ENCODE data around the gene PRKG1. TPM values are rescaled to one million over a fixed set of nuclear protein-coding genes. Genes with fewer than 3 reads are reported as not detected.

PRKG1 gene
- total RNA-seq, 2 donors from 2014 or later = 8.1 to 16.6 TPM

DNA sequence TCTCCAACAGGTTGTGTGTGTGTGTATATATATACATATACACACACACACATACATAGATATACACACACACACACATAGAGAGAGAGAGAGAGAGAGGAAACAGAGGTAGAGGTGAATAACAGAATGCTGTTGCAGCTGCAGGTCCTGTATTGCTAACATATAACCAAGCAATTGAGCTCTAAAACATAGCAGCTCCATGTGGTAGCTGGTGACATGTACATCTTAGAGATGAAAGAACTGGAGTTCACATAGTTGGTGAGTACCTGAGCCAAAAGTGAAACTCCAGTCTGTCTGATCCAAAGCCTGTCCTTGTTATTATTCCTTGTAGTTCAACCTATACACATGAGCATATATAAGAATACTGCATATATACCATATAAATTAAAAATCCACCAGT, 778.0 kb downstream of the PRKG1 start:
- Histone ChIP-seq H3K36me3 (no peaks in the 10 kb centered on the region), H3K27me3 (no peaks in the 10 kb centered on the region), H3K4me1 (no peaks in the 10 kb centered on the region), H3K27ac (no peak overlapping the region), H3K9ac (ENCODE audit: low read depth in 2 of 2, low read length in 2 of 2) (no peak overlapping the region), H3K9me3 (no peaks in the 10 kb centered on the region), H3K4me3 (no peak overlapping the region)
- no peak for DNase-seq
- intact Hi-C loops (cut with DNase I) = no loop called here
- TF ChIP-seq, protein P1, sequence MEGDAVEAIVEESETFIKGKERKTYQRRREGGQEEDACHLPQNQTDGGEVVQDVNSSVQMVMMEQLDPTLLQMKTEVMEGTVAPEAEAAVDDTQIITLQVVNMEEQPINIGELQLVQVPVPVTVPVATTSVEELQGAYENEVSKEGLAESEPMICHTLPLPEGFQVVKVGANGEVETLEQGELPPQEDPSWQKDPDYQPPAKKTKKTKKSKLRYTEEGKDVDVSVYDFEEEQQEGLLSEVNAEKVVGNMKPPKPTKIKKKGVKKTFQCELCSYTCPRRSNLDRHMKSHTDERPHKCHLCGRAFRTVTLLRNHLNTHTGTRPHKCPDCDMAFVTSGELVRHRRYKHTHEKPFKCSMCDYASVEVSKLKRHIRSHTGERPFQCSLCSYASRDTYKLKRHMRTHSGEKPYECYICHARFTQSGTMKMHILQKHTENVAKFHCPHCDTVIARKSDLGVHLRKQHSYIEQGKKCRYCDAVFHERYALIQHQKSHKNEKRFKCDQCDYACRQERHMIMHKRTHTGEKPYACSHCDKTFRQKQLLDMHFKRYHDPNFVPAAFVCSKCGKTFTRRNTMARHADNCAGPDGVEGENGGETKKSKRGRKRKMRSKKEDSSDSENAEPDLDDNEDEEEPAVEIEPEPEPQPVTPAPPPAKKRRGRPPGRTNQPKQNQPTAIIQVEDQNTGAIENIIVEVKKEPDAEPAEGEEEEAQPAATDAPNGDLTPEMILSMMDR (IDR thresholded peaks at IDR 0.05) = no peak

DNA sequence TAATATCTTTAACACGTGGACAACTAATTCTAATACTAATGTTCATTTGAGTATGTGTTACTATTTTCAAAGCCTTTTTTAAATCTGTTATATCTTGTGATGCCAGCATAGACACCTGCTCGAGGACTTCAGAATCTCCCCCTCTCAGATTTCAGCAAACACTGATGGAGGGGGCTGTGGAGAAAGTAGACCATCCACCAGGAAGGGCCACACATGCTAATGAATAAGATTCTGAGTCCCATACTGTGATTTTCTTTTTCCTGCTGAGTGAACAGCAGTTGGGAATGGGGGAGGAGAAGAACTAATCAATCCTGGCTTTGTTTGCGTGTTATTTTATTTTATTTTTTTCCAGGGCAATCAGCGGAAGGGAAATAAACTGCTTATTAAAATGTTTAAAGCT, 783.0 kb downstream of the PRKG1 start:
- intact Hi-C loops (cut with DNase I) = no loop called here
- Histone ChIP-seq H3K4me3 (no peak overlapping the region), H3K27me3 (no peaks in the 10 kb centered on the region), H3K27ac (no peak overlapping the region), H3K36me3 (no peaks in the 10 kb centered on the region), H3K4me1 (no peaks in the 10 kb centered on the region), H3K9ac (ENCODE audit: low read depth in 2 of 2, low read length in 2 of 2) (no peak overlapping the region), H3K9me3 (no peaks in the 10 kb centered on the region)
- no peak for DNase-seq
- TF ChIP-seq, protein P1 (IDR thresholded peaks at IDR 0.05) = no peak

DNA sequence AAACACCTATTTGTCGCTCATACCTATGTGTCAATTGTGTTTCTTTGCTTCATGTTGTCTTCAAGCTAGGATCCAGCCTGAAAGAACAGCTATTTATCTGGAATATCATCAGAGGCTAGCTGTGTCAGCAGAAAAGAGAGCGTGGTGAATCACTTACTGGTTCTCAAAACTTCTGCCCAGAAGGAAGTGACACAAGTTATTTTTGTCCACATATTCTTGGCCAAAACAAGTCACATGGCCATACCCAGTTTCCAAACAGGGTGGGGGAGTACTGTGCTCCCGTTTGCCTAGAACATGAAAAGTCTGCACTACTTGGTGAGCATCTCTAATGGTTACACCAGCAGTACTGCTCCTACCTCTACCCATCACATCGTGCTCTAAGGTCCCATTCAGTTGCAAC, 786.0 kb downstream of the PRKG1 start:
- TF ChIP-seq, protein P1 (IDR thresholded peaks at IDR 0.05) = no peak

DNA sequence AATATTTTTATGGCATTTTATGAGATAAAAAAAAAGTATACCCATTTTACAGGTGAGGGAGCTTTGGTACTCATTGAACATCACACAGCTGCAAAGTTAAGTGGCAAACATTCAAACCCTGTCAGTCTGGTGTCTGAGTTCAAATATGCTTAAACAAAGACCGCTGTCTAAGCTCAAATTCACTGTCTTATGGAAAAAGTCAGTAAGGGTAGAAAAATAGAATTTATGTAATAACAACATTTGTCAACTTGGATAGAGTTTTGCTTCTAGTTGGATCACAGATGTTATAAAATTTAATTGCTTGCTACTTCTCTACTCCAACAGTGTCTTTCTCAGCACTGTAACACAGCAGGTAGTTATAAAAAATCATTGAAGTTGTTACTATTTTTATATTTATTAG, 786.8 kb downstream of the PRKG1 start:
- Histone ChIP-seq H3K36me3 (no peaks in the 10 kb centered on the region), H3K9ac (ENCODE audit: low read depth in 2 of 2, low read length in 2 of 2) (no peak overlapping the region), H3K9me3 (no peaks in the 10 kb centered on the region), H3K4me1 (no peaks in the 10 kb centered on the region), H3K4me3 (no peak overlapping the region), H3K27ac (no peak overlapping the region), H3K27me3 (no peaks in the 10 kb centered on the region)
- intact Hi-C loops (cut with DNase I) = no loop called here
- no peak for DNase-seq
- TF ChIP-seq, protein P1 (IDR thresholded peaks at IDR 0.05) = no peak

More for the DNA sequence above, 786.0 kb downstream of the PRKG1 start:
- Histone ChIP-seq H3K27ac (no peak overlapping the region), H3K9ac (ENCODE audit: low read depth in 2 of 2, low read length in 2 of 2) (no peak overlapping the region), H3K4me3 (no peak overlapping the region), H3K36me3 (no peaks in the 10 kb centered on the region), H3K9me3 (no peaks in the 10 kb centered on the region), H3K27me3 (no peaks in the 10 kb centered on the region), H3K4me1 (no peaks in the 10 kb centered on the region)
- DNase-seq = peak; percentile 18
- intact Hi-C loops (cut with DNase I) = no loop called here

DNA sequence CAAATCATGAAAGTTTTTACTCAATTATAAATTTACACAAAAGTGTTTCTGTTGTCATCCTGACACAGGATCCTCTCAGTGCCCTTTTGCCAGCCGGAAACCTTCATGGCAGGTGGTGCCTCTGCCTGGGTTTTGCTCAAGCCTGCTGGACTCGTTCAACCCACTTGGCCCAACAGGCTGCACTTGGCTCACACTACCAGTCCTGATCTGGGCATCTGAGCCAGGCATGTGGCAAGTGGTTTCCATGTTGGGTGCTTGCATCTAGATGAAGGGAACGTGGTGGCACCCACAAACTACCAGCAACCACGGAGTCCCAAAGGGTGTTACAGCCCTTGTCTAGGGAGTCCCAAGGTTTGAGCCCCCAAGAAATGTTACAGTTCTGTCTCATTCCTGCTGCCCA, 787.4 kb downstream of the PRKG1 start:
- no peaks in the 10 kb centered on the region for H3K27me3 ChIP-seq
- intact Hi-C loops (cut with DNase I) = no loop called here
- H3K36me3 ChIP-seq = no peaks in the 10 kb centered on the region
- no peaks in the 10 kb centered on the region for H3K4me1 ChIP-seq
- no peaks in the 10 kb centered on the region for H3K9me3 ChIP-seq
- DNase-seq = no peak
- TF ChIP-seq, protein P1 (IDR thresholded peaks at IDR 0.05) = no peak
- no peak overlapping the region for H3K27ac ChIP-seq
- no peak overlapping the region for H3K9ac ChIP-seq (ENCODE audit: low read depth in 2 of 2, low read length in 2 of 2)
- no peak overlapping the region for H3K4me3 ChIP-seq

DNA sequence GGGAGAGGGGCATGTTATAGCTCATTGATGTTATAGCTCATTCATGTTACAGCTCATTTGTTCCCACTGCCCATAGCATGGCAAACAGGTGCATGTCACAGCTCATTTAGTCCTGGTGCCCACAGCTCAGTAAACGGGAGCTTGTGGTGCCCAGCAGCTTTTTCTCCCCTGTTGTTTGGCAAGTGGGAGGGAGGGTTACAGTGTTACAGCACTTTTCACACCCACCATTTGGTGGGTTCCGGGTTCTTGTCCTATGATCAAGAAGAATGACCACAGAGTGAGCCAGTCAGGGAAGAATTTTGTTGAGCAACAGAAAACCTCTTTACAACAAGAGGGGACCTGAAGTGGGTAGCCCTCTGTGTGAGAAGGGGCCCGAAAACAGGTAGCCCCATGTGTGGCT, 787.9 kb downstream of the PRKG1 start:
- no peak overlapping the region for H3K27ac ChIP-seq
- DNase-seq = no peak
- TF ChIP-seq, protein P1 (IDR thresholded peaks at IDR 0.05) = no peak
- intact Hi-C loops (cut with DNase I) = no loop called here
- H3K9ac ChIP-seq (ENCODE audit: low read depth in 2 of 2, low read length in 2 of 2) = no peak overlapping the region
- no peaks in the 10 kb centered on the region for H3K9me3 ChIP-seq
- H3K27me3 ChIP-seq = no peaks in the 10 kb centered on the region
- no peak overlapping the region for H3K4me3 ChIP-seq
- no peaks in the 10 kb centered on the region for H3K36me3 ChIP-seq
- no peaks in the 10 kb centered on the region for H3K4me1 ChIP-seq

Data from colonic mucosa (tissue), 4 donors.